PC-9 (cell line): Measurements from ENCODE around the gene MMP17. TPM values are rescaled to one million over a fixed set of nuclear protein-coding genes. Genes with fewer than 3 reads are reported as not detected.

Experiments used
- BruUV-seq: library from RNA; stranded (reverse); fragments of 400-500 nt; replicated peaks from 2 replicates; lab custom pipeline; 2021; lab: Mats Ljungman, UMichigan
- CTCF ChIA-PET: fragments of 300-600 bp; sonication (Branson Sonifier 250); formaldehyde crosslinking; loops from one replicate; lab custom pipeline; 2022; ENCODE audit warnings: antibody characterized with exemption; lab: Charles Lee
- POLR2A ChIA-PET: fragments of 300-600 bp; sonication (Branson Sonifier 250); formaldehyde crosslinking; loops from one replicate; lab custom pipeline; 2022; ENCODE audit warnings: antibody characterized with exemption; ENCODE audit not compliant: unreplicated experiment; lab: Charles Lee
- DNase-seq, 2 experiments: peaks; one replicate each; pipeline versions ENCODE4 v3.0.0 to v3.0.0-alpha.2; 2015 to 2022; ENCODE audit warnings: mixed read lengths in 1 of 2
- H2AFZ ChIP-seq: fragments of 200-600 bp; sonication (generic); 2 replicates; pipeline ENCODE4 v1.8.1; 2017; ENCODE audit warnings: antibody characterized with exemption
- H3F3A ChIP-seq: fragments of 200-600 bp; sonication (generic); 2 replicates; pipeline ENCODE4 v1.8.1; 2017; ENCODE audit warnings: antibody characterized with exemption, mild to moderate bottlenecking, low read depth; ENCODE audit not compliant: insufficient read depth
- H3K27ac ChIP-seq: fragments of 200-600 bp; sonication (generic); 2 replicates; pipeline ENCODE4 v1.6.1; 2016; ENCODE audit warnings: mixed run types
- H3K27me3 ChIP-seq: fragments of 200-600 bp; sonication (generic); 2 replicates; pipeline ENCODE4 v1.6.1; 2016; ENCODE audit warnings: low read depth, mixed run types; ENCODE audit not compliant: insufficient read depth
- H3K36me3 ChIP-seq: fragments of 200-600 bp; sonication (generic); 2 replicates; pipeline ENCODE4 v1.6.1; 2016; ENCODE audit warnings: low read depth, mixed run types
- H3K4me1 ChIP-seq: fragments of 200-600 bp; sonication (generic); replicated peaks from 2 replicates; pipeline ENCODE4 v1.6.1; 2016; ENCODE audit warnings: mixed run types; ENCODE audit not compliant: insufficient read depth
- H3K4me2 ChIP-seq: fragments of 200-600 bp; sonication (generic); 2 replicates; pipeline ENCODE4 v1.6.1; 2017; ENCODE audit warnings: mixed run types
- H3K4me3 ChIP-seq: fragments of 200-600 bp; sonication (generic); 2 replicates; pipeline ENCODE4 v1.6.1; 2016; ENCODE audit warnings: mixed run types
- H3K79me2 ChIP-seq: fragments of 200-600 bp; sonication (generic); 2 replicates; pipeline ENCODE4 v1.6.1; 2017; ENCODE audit warnings: low read depth, mixed run types
- H3K9me2 ChIP-seq: fragments of 200-600 bp; sonication (generic); 2 replicates; pipeline ENCODE4 v1.8.1; 2017; ENCODE audit warnings: mild to moderate bottlenecking; ENCODE audit not compliant: insufficient read depth
- H3K9me3 ChIP-seq: fragments of 200-600 bp; sonication (generic); 2 replicates; pipeline ENCODE4 v1.8.1; 2016; ENCODE audit warnings: low read depth; ENCODE audit not compliant: insufficient read depth
- H4K20me1 ChIP-seq: fragments of 200-600 bp; sonication (generic); 2 replicates; pipeline ENCODE4 v1.8.1; 2017; ENCODE audit not compliant: insufficient read depth
- EZH2 ChIP-seq: fragments of 200-600 bp; sonication (generic); IDR thresholded peaks from 2 replicates; pipeline ENCODE4 v1.8.0; 2017; ENCODE audit warnings: antibody characterized with exemption, low read depth
- intact Hi-C: fragments of 100-400 bp; cut with micrococcal nuclease; formaldehyde crosslinking; loops from one replicate; pipeline ENCODE4 v1.10.0; 2022; ENCODE audit not compliant: unreplicated experiment
- total RNA-seq: library from RNA; stranded (reverse); gene quantifications from 2 replicates; pipeline ENCODE4 v1.2.3, GENCODE V29; 2021
- TF ChIP-seq, protein P1 (sequence below): fragments of 200-600 bp; sonication (generic); conservative IDR thresholded peaks from 2 replicates; pipeline ENCODE4 v1.6.1; 2017; ENCODE audit warnings: mixed run types, antibody characterized with exemption, mild to moderate bottlenecking, moderate library complexity

MMP17 gene
- total RNA-seq, 1 experiment from 2014 or later: 3.3 TPM

DNA sequence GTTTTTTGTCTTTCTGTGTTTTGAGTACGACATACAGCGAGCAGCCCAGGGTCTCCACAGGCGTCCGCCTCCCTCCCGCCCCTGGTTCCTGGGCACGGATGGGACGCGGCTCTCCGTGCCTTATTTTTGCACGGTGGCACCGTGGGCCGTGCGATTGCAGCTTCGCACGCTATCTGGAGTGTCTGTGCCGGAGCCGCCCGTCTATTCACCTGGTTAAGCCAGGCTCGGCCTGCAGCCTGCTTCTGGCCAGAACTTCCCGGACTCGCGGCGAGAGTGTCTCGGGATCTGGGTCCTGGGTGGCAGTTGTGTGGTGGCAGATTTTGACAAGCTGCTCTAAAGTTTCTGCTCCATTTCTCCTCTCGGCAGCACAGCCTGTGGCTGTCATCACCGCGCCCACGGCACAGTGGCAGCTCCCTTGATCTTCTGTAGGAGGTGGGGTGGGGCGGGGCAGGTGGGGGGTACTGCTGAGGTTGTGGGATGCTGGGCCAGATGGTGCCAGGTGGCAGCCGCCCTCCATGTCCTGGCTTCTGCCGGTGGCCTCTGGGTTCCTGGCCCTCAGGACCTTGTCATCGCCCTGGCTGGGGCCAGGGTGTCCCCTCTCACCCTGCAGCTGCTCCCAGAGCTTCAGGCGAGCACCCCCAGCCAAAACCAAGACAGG, 2.9 kb downstream of the MMP17 start:
- Histone ChIP-seq H2AFZ (peak overlapping the region; percentile 62; the same call in 1 of the 2 replicates), H3K4me1 (peaks cover 23% of the 10 kb centered on the region), H3K4me2 (peak overlapping the region; percentile 87), H3K9me2 (no peaks in the 10 kb centered on the region), H3K27ac (no peak overlapping the region), H3F3A (peaks cover 38% of the 10 kb centered on the region), H3K9me3 (no peaks in the 10 kb centered on the region), H3K79me2 (no peaks in the 10 kb centered on the region), H3K4me3 (peak overlapping the region; percentile 56), H3K27me3 (peaks cover 18% of the 10 kb centered on the region), H4K20me1 (no peaks in the 10 kb centered on the region), H3K36me3 (no peaks in the 10 kb centered on the region)
- TF ChIP-seq EZH2: no peak
- TF ChIP-seq, protein P1, sequence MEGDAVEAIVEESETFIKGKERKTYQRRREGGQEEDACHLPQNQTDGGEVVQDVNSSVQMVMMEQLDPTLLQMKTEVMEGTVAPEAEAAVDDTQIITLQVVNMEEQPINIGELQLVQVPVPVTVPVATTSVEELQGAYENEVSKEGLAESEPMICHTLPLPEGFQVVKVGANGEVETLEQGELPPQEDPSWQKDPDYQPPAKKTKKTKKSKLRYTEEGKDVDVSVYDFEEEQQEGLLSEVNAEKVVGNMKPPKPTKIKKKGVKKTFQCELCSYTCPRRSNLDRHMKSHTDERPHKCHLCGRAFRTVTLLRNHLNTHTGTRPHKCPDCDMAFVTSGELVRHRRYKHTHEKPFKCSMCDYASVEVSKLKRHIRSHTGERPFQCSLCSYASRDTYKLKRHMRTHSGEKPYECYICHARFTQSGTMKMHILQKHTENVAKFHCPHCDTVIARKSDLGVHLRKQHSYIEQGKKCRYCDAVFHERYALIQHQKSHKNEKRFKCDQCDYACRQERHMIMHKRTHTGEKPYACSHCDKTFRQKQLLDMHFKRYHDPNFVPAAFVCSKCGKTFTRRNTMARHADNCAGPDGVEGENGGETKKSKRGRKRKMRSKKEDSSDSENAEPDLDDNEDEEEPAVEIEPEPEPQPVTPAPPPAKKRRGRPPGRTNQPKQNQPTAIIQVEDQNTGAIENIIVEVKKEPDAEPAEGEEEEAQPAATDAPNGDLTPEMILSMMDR: no peak
- ChIA-PET CTCF (interaction anchor here (0.6 to 1.0 kb wide), 2 partner anchors 29 to 154 kb away, joined by 4 to 5 read pairs; no protein-coding TSS in a partner anchor), POLR2A (interaction anchor here (0.7 kb wide), 1 partner anchor 47 kb away, joined by 8 read pairs; no protein-coding TSS in a partner anchor)
- intact Hi-C loops: loop anchor here (2.0 to 5.0 kb wide), 4 partner anchors 46 to 726 kb away; no protein-coding TSS in a partner anchor
- DNase-seq: peak in 1 of 2 experiments; percentile 38
- no TSS peak for BruUV-seq

DNA sequence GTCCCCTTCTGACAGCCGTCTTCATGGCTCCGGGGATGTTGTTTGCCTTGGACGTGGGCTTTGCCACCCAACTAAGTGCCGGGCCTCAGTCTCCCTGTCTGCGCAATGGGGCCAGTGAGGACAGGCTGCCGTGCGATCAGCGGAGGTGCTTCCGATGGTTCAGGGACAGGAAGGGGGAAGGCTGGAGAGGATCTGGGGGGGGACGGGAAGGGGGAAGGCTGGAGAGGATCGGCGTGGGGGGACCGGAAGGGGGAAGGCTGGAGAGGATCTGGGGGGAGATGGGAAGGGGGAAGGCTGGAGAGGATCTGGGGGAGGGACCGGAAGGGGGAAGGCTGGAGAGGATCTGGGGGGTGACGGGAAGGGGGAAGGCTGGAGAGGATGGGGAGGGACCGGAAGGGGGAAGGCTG, 3.4 kb downstream of the MMP17 start:
- BruUV-seq: no TSS peak
- peak overlapping the region; percentile 56 for H3K4me3 ChIP-seq
- no peaks in the 10 kb centered on the region for H4K20me1 ChIP-seq
- H3K27me3 ChIP-seq: peaks cover 18% of the 10 kb centered on the region
- H3K79me2 ChIP-seq: no peaks in the 10 kb centered on the region
- ChIA-PET CTCF (interaction anchor here (0.6 kb wide), 1 partner anchor 153 kb away, joined by 5 read pairs; no protein-coding TSS in a partner anchor), POLR2A (no interaction called here)
- intact Hi-C loops: loop anchor here (2.0 to 5.0 kb wide), 4 partner anchors 47 to 727 kb away; no protein-coding TSS in a partner anchor
- H3K27ac ChIP-seq: no peak overlapping the region
- TF ChIP-seq, protein P1: no peak
- no peak for TF ChIP-seq EZH2
- H3F3A ChIP-seq: peaks cover 34% of the 10 kb centered on the region
- H3K4me2 ChIP-seq: peak overlapping the region; percentile 87
- H3K9me3 ChIP-seq: no peaks in the 10 kb centered on the region
- H3K9me2 ChIP-seq: no peaks in the 10 kb centered on the region
- H3K36me3 ChIP-seq: no peaks in the 10 kb centered on the region
- peaks cover 23% of the 10 kb centered on the region for H3K4me1 ChIP-seq
- 0 out of 2 replicates have a peak overlapping the region, but pooled peaks have one; percentile 62 for H2AFZ ChIP-seq
- DNase-seq: peak in 1 of 2 experiments; percentile 23

DNA sequence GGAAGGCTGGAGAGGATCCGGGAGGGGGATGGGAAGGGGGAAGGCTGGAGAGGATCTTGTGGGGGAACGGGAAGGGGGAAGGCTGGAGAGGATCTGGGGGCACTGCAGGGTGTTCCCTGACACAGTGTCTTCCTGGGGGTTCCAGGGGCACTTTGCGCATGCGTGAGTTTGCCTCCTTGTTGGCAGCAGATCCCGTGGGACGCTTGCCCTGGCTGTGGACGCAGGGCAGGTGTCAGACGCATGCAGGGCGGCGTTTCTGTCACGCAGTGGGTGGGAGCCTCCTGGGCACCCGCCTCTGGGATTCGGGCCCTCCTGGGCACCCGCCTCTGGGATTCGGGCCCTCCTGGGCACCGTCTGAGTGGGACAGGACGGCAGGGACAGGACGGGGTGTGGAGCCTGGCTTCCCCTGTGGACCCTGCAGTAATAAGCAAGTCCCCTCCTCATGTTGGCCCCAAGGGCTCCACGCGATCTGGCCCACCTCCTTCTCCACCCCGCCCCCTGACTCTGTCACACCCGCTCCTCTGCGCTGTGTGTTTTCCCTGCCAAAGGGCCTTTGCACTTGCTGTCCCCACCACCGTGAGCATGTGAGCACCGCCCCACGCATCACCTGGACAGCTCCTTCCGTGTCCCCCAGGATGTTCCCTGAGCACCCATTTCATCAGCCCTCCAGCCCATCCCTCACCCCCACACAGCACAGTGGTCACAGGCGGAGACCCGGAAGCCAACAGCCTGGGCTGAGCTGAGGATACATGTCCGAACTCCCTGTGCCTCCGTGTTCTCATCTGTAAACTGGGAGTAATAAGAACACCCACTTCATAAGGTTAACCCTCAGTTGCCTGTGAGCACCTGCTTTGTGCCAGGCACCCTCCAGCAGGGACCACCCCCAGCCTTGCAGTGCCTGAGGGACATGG, 4.4 kb downstream of the MMP17 start:
- intact Hi-C loops: loop anchor here (5.0 kb wide), 1 partner anchor 250 kb away; no protein-coding TSS in a partner anchor
- Histone ChIP-seq H3K9me3 (no peaks in the 10 kb centered on the region), H3K27ac (no peak overlapping the region), H4K20me1 (no peaks in the 10 kb centered on the region), H3K9me2 (no peaks in the 10 kb centered on the region), H3F3A (peaks cover 31% of the 10 kb centered on the region), H3K4me3 (peak overlapping the region; percentile 59), H2AFZ (peak overlapping the region; percentile 68; the same call in 1 of the 2 replicates), H3K4me2 (peak overlapping the region; percentile 86), H3K36me3 (no peaks in the 10 kb centered on the region), H3K4me1 (peaks cover 23% of the 10 kb centered on the region), H3K79me2 (no peaks in the 10 kb centered on the region), H3K27me3 (peaks cover 18% of the 10 kb centered on the region)
- BruUV-seq: TSS peak; percentile 45
- DNase-seq: peak in 1 of 2 experiments; percentile 74
- CTCF ChIA-PET: no interaction called here
- no peak for TF ChIP-seq EZH2
- TF ChIP-seq, protein P1: no peak
- POLR2A ChIA-PET: no interaction called here
